NCI-H2227 (cell line): ENCODE data around the gene C3orf22.

Experiments
- DNase-seq: peaks from one replicate; lab custom pipeline; 2025; ENCODE audit not compliant: unreplicated experiment; lab: John Stamatoyannopoulos, UW

C3orf22 gene

GRCh38 chr3:126557415-126557745 is 1.4 kb downstream of the C3orf22 start:
- DNase-seq = no peak

GRCh38 chr3:126556637-126557414 is 1.9 kb downstream of the C3orf22 start:
- DNase-seq = no peak

GRCh38 chr3:126555795-126556636 is 2.7 kb downstream of the C3orf22 start:
- no peak for DNase-seq

GRCh38 chr3:126554560-126555525 is 3.9 kb downstream of the C3orf22 start:
- DNase-seq = no peak

GRCh38 chr3:126553284-126554084 is 5.2 kb downstream of the C3orf22 start:
- DNase-seq = no peak

- no peak for DNase-seq
Observed at GRCh38 chr3:126552688-126553283, 5.9 kb downstream of the C3orf22 start.

GRCh38 chr3:126551839-126552687 is 6.7 kb downstream of the C3orf22 start:
- DNase-seq = no peak

- DNase-seq = no peak
Observed at GRCh38 chr3:126551121-126551838, 7.5 kb downstream of the C3orf22 start.

- DNase-seq = no peak
Observed at GRCh38 chr3:126550488-126551051, 8.2 kb downstream of the C3orf22 start.

- DNase-seq = no peak
Observed at GRCh38 chr3:126549861-126550487, 8.8 kb downstream of the C3orf22 start.

- no peak for DNase-seq
Observed at GRCh38 chr3:126548556-126549466, 9.9 kb downstream of the C3orf22 start.

- DNase-seq = no peak
Observed at GRCh38 chr3:126547721-126548120, 11.0 kb downstream of the C3orf22 start.

GRCh38 chr3:126546549-126547239 is 12.0 kb downstream of the C3orf22 start:
- DNase-seq = no peak

- no peak for DNase-seq
Observed at GRCh38 chr3:126546013-126546412, 12.7 kb downstream of the C3orf22 start.

- no peak for DNase-seq
Observed at GRCh38 chr3:126545544-126545943, 13.2 kb downstream of the C3orf22 start.
